Measurements from ENCODE around the gene TPSB2. TPM values are rescaled to one million over a fixed set of nuclear protein-coding genes. Genes with fewer than 3 reads are reported as not detected.

TPSB2 gene
- total RNA-seq, 3 donors from 2014 or later: 0.41 to 0.46 TPM; not detected in 1

DNA sequence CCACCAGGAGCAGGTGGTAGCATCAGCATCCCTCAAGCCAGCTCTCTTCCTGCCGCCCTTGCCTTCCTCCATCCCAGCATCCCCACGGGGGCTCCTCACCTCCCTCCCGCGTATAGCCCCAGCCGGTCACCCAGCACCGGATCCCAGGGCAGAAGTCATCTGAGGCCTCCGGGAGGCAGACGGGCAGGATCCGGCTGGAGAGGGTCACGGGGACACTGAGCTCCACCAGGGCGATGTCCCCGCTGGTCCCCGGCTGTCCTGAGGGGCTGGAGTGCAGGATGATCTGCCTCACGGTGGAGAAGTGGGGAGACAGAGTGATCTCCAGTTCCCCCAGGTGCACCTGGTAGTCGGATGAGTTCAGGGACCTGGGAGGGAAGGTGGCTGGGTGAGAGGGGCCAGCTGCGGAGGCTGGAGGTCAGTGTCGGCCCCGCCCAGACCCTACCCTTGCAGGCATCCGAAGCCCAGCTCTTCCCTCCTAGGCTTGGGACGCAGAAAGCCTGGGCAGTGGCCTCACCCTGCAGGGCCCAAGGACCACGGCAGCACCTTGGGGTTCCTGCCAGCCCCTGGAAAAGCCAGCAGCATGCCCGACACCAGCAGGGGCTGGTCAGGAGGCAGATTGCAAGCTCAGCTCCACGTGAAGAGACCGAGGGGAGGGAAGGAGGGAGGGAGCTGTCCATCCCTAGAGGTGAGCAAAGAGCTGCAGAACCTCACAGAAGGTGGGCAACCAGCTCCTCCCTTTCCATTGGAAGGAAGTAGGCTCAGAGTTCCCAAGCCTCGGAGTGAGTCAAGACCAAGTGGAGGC, 7.2 kb downstream of the TPSB2 start:
- no peaks in the 10 kb centered on the region for H3K36me3 Mint-ChIP-seq (ENCODE audit: insufficient read depth)
- H3K4me1 Mint-ChIP-seq (ENCODE audit: low read depth): no peaks in the 10 kb centered on the region
- no peak for DNase-seq
- H3K4me3 Mint-ChIP-seq: no peak overlapping the region
- H3K9me3 Mint-ChIP-seq: no peaks in the 10 kb centered on the region
- ATAC-seq: no peak
- peaks cover 5% of the 10 kb centered on the region for H3K27me3 Mint-ChIP-seq (ENCODE audit: low read depth)

DNA sequence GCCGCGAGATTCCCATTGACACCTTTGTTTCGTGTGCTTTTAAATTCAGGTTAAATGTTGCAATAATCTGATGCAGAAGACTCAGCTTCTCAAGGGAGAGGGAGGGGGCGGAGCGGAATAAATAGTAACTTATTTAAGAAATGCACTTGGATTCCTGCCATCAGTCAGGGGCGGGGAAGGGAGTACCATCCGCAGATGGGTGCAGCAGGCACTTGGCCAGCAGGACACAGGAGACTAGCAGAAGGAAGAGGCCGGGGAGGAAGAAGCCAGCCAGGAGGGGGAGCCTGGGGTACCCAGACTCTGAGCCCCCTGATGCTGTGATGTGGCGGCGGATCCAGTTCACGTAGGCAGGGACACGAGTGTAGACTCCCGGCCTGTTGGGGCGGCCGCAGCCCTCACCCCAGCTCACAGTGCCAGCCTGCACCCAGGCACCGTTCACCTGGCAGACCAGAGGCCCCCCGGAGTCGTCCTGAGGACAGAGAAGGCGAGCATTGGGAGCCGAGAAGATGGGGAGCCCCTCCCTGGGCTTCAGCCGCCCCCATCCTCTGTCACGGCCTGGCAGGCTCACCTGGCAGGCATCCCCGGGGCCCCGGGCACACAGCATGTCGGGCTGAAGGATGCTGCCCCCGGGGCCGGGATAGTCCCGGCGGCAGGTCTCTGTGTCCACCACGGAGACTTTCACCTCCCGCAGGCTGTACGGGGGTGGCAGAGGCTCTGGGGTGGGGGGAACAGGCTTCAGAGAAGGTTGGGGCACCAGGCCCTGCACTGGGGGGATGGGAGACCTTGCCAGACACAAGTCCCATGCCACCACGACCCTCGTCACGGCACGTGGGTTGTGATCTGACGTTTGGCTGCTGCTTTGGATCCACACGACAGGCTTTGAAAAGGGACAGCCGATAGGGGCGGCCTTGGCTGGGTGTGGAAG, 8.1 kb downstream of the TPSB2 start:
- H3K4me3 Mint-ChIP-seq: no peak overlapping the region
- no peaks in the 10 kb centered on the region for H3K36me3 Mint-ChIP-seq (ENCODE audit: insufficient read depth)
- H3K9me3 Mint-ChIP-seq: no peaks in the 10 kb centered on the region
- no peaks in the 10 kb centered on the region for H3K4me1 Mint-ChIP-seq (ENCODE audit: low read depth)
- no peak for ATAC-seq
- no peak for DNase-seq
- H3K27me3 Mint-ChIP-seq (ENCODE audit: low read depth): peaks cover 2% of the 10 kb centered on the region

DNA sequence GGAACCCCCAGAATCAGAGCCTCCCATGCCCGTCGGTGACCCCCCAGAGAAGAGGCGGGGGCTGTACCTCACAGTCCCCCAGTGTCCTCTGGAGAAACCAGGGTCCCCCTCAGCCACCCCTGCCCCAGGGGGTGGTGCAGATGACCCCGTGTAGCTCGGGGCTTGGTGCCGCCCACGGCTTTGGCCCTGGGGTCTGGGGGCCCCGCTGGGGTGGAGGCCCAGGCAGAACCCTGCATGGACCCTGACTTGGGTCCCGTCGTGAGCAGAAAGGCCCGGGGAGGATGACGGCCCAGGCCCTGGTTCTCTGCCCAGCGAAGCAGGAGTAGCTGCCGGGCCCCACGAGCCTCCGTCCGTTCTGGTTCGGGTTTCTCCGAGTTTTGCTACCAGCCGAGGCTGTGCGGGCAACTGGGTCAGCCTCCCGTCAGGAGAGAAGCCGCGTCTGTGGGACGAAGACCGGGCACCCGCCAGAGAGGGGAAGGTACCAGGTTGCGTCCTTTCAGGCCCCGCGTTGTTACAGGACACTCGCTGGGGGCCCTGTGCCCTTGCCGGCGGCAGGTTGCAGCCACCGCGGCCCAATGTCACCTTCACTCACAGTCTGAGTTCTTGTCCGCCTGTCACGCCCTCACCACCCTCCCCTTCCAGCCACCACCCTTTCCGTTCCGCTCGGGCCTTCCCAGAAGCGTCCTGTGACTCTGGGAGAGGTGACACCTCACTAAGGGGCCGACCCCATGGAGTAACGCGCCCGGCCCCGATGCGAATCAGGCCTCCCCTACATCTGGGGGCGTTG, 8.9 kb downstream of the TPSB2 start:
- DNase-seq (no peak), ATAC-seq (no peak)
- no peaks in the 10 kb centered on the region for H3K9me3 Mint-ChIP-seq
- H3K27me3 Mint-ChIP-seq (ENCODE audit: low read depth): peaks cover 2% of the 10 kb centered on the region
- H3K4me3 Mint-ChIP-seq: no peak overlapping the region
- H3K36me3 Mint-ChIP-seq (ENCODE audit: insufficient read depth): no peaks in the 10 kb centered on the region
- H3K4me1 Mint-ChIP-seq (ENCODE audit: low read depth): no peaks in the 10 kb centered on the region

DNA sequence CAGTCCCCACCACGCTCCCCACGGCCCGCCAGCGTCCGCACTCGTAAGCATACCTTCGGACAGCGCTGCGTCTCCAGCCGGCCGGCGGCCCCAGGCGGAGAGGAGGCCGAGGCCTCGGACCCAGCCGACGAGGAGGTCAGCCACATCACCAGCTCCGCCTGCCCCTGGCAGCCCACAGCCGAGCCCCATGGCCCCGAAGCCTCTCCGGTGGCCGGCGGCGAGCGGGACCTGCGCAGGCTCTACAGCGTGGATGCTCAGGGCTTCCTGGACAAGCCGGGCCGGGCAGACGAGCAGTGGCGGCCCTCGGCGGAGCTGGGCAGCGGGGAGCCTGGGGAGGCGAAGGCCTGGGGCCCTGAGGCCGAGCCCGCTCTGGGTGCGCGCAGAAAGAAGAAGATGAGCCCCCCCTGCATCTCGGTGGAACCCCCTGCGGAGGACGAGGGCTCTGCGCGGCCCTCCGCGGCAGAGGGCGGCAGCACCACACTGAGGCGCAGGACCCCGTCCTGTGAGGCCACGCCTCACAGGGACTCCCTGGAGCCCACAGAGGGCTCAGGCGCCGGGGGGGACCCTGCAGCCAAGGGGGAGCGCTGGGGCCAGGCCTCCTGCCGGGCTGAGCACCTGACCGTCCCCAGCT, 9.8 kb downstream of the TPSB2 start:
- no peaks in the 10 kb centered on the region for H3K36me3 Mint-ChIP-seq (ENCODE audit: insufficient read depth)
- DNase-seq (no peak), ATAC-seq (no peak)
- H3K4me1 Mint-ChIP-seq (ENCODE audit: low read depth): no peaks in the 10 kb centered on the region
- no peaks in the 10 kb centered on the region for H3K9me3 Mint-ChIP-seq
- peaks cover 2% of the 10 kb centered on the region for H3K27me3 Mint-ChIP-seq (ENCODE audit: low read depth)
- no peak overlapping the region for H3K4me3 Mint-ChIP-seq

DNA sequence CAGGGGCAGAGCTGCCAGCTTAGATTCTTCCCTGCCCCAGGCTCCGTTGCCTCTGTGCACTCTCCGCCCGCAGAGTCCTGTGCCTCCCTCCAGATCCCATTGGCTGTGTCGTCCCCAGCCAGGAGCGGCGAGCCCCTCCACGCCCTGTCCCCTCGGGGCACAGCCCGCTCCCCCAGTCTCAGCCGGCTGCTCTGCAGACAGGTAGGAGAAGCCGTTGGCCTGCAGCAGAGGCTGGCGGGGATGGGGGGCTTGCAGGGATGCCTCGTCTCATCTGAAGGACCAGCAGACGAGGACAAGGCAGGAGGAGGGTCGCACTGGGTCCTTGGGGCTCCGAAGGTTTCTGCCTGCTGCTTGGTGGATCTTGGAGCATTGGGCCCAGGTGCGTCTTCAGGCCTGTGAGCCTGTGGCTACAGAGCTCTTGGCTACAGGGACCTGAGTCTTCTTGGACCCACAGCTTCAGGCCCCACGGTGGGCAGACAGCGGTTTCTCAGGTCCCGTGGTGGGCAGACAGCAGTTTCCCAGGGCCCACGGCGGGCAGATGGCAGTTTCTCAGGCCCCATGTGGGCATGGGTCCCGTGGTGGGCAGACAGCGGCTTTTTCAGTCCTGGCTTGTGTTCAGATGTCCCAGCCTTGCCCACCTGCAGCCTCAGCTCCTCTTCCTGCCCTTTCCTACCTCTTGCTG, 10.9 kb downstream of the TPSB2 start:
- no peaks in the 10 kb centered on the region for H3K4me1 Mint-ChIP-seq (ENCODE audit: low read depth)
- H3K9me3 Mint-ChIP-seq: no peaks in the 10 kb centered on the region
- no peak for DNase-seq
- no peak for ATAC-seq
- H3K4me3 Mint-ChIP-seq: no peak overlapping the region
- no peaks in the 10 kb centered on the region for H3K36me3 Mint-ChIP-seq (ENCODE audit: insufficient read depth)
- peaks cover 2% of the 10 kb centered on the region for H3K27me3 Mint-ChIP-seq (ENCODE audit: low read depth)

DNA sequence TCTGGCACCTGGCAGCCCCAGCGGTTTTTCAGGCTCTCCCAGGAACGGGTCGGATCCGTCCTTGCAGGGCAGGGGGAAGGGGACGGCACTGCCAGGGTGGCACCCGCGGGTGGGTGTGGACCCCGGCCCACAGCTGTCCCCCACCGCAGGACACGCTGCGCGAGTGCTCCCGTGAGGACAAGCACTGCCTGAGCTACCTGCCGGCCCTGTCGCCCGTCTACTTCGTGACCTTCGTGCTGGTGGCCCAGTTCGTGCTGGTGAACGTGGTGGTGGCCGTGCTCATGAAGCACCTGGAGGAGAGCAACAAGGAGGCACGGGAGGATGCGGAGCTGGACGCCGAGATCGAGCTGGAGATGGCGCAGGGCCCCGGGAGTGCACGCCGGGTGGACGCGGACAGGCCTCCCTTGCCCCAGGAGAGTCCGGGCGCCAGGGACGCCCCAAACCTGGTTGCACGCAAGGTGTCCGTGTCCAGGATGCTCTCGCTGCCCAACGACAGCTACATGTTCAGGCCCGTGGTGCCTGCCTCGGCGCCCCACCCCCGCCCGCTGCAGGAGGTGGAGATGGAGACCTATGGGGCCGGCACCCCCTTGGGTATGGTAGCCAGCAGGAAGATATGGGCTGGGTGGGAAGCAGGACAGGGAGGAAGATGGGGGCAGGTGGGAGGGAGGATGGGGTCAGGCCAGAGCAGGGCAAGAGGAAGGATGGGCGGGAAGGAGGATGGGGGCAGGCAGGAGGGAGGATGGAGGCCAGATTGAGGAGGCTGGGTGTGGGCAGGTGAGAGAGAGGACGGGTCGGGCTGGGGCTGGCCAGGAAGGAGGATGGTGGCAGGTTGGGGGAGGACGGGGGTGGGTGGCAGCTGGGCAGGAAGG, 11.7 kb downstream of the TPSB2 start:
- no peaks in the 10 kb centered on the region for H3K27me3 Mint-ChIP-seq (ENCODE audit: low read depth)
- H3K9me3 Mint-ChIP-seq: no peaks in the 10 kb centered on the region
- ATAC-seq: no peak
- no peak overlapping the region for H3K4me3 Mint-ChIP-seq
- DNase-seq: no peak
- H3K4me1 Mint-ChIP-seq (ENCODE audit: low read depth): no peaks in the 10 kb centered on the region
- no peaks in the 10 kb centered on the region for H3K36me3 Mint-ChIP-seq (ENCODE audit: insufficient read depth)

DNA sequence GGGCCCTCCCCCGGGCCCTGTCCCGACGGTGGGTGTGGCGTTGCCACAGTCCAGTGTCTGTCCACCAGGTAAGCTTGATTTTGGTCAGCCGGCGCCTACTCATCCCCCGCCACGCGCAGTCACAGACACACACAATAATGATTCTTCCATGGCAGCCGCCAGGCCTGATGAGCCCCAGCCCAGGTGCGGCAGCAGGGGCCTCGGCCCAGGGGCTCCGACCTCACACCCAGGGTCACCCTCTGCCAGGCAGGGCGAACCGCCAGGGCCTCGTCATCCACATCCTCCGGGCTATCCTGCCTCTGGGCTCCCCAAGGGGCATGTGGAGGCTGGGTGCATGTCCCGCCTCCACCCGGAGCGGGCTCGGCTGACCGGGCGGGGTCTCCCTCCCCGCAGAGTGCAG, 12.5 kb downstream of the TPSB2 start:
- no peaks in the 10 kb centered on the region for H3K9me3 Mint-ChIP-seq
- DNase-seq (no peak), ATAC-seq (no peak)
- no peaks in the 10 kb centered on the region for H3K36me3 Mint-ChIP-seq (ENCODE audit: insufficient read depth)
- H3K4me1 Mint-ChIP-seq (ENCODE audit: low read depth): no peaks in the 10 kb centered on the region
- H3K4me3 Mint-ChIP-seq: no peak overlapping the region
- H3K27me3 Mint-ChIP-seq (ENCODE audit: low read depth): no peaks in the 10 kb centered on the region

DNA sequence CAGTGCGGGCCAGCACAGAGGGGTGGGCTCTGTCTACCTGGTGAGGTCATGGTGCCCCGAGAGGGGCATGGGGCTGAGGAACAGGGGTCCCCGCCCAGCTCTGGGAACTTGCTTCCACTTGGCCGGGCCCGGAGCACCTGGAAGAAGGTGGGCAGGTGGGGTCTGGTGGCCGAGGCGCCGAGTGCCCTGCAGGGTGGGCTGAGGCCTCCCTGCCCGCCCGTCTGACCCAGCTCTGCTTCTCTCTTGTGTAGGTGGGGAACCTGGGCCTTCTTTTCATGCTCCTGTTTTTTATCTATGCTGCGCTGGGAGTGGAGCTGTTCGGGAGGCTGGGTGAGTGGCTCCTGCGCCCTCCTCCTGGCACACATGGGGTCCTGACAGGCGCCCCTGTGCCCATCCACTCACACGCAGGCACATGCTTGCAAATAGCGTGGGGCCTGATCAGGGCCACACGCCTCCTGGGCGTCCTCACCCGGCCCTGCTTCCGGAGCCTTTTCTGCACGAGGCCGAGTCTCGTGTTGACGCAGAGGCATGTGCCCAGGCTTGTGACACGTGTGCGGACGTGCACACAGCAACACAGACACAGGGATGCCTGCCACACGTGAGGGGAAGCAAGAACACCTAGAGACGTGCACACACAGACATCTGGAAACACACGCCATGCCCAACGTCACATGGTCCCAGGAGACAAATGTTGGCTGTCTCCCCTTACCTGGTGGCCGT, 13.1 kb downstream of the TPSB2 start:
- ATAC-seq: no peak

DNA sequence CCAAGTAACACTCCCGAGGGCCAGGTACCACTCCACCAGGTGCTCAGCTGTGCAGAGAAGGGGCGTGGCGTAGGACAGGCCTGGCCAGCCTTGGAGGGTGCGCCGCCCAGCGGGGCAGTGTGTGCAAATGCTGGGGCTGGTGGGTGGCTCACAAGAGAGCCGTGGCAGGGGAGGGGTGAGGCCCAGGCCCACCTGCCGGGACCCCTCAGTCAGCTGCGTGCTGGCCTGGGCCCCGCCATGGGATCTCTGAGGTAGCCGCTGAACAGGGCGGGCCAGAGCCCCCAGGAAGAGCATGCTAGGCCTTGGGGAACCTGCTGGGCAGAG, 13.7 kb downstream of the TPSB2 start:
- no peak for ATAC-seq
- H3K4me1 Mint-ChIP-seq (ENCODE audit: low read depth): no peaks in the 10 kb centered on the region
- H3K9me3 Mint-ChIP-seq: no peaks in the 10 kb centered on the region

More for the DNA sequence above, 13.1 kb downstream of the TPSB2 start:
- H3K4me1 Mint-ChIP-seq (ENCODE audit: low read depth): no peaks in the 10 kb centered on the region
- H3K4me3 Mint-ChIP-seq: no peak overlapping the region
- H3K27me3 Mint-ChIP-seq (ENCODE audit: low read depth): no peaks in the 10 kb centered on the region
- H3K9me3 Mint-ChIP-seq: no peaks in the 10 kb centered on the region
- DNase-seq: no peak
- H3K36me3 Mint-ChIP-seq (ENCODE audit: insufficient read depth): no peaks in the 10 kb centered on the region

DNA sequence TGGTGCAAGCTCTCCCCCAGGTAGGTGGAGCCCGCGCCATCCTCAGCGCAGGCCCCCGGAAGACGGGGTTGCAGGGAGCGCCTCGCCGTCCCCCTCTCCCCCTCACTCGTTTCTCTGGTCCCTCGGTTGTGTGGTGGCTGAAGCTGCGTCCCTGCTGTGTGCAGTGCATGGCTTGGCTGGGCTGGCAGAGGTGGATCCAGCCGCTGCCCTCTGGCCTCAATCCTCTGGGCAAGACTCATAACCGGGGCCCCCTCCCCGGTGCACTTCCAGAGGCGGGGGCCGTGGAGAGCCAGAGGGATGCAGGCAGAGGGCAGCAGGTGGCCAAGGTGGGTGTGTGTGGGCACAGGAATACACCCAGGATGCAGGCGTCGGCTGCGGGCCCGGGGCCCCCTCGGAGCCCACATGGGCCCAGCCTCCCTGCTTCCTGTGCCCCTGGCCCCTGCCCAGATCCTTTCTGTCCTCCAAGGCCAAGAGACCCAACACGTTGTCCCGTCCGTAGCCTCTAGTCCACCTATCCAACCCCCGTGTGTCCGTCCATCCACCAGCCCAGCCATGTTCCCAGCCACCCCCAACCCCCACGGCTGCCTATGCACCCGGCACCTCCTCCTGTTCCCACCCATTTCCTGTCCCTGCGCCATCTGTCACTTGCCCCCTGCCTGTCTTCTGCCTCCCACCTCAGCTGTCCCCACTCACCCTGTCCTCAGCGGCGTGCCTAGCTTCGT, 14.2 kb downstream of the TPSB2 start:
- no peaks in the 10 kb centered on the region for H3K4me1 Mint-ChIP-seq (ENCODE audit: low read depth)
- no peak for ATAC-seq

More for the DNA sequence above, 13.7 kb downstream of the TPSB2 start:
- no peak for DNase-seq
- H3K36me3 Mint-ChIP-seq (ENCODE audit: insufficient read depth): no peaks in the 10 kb centered on the region
- H3K4me3 Mint-ChIP-seq: no peak overlapping the region
- no peaks in the 10 kb centered on the region for H3K27me3 Mint-ChIP-seq (ENCODE audit: low read depth)

DNA sequence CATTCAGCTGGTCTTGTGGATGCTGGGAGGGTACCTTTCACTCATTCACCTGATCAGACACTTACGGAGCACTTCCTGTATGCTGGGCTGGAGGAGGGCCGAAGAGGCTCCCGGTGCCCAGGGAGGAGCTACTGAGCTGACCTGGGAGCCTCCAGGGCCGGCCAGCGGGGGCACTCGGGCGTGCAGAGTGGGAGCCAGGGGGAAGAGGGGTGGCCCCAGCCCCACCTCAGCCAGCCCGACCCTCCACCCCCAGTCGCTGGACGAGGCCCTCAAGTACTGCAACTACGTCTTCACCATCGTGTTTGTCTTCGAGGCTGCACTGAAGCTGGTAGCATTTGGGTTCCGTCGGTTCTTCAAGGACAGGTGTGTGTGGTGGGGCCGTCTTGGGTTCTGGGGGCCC, 15.3 kb downstream of the TPSB2 start:
- ATAC-seq (no peak), DNase-seq (no peak)
- no peak overlapping the region for H3K4me3 Mint-ChIP-seq
- H3K4me1 Mint-ChIP-seq (ENCODE audit: low read depth): no peaks in the 10 kb centered on the region
- no peaks in the 10 kb centered on the region for H3K27me3 Mint-ChIP-seq (ENCODE audit: low read depth)
- H3K9me3 Mint-ChIP-seq: no peaks in the 10 kb centered on the region
- H3K36me3 Mint-ChIP-seq (ENCODE audit: insufficient read depth): no peaks in the 10 kb centered on the region

More for the DNA sequence above, 14.2 kb downstream of the TPSB2 start:
- no peaks in the 10 kb centered on the region for H3K36me3 Mint-ChIP-seq (ENCODE audit: insufficient read depth)
- H3K9me3 Mint-ChIP-seq: no peaks in the 10 kb centered on the region
- H3K27me3 Mint-ChIP-seq (ENCODE audit: low read depth): no peaks in the 10 kb centered on the region
- H3K4me3 Mint-ChIP-seq: no peak overlapping the region
- no peak for DNase-seq

DNA sequence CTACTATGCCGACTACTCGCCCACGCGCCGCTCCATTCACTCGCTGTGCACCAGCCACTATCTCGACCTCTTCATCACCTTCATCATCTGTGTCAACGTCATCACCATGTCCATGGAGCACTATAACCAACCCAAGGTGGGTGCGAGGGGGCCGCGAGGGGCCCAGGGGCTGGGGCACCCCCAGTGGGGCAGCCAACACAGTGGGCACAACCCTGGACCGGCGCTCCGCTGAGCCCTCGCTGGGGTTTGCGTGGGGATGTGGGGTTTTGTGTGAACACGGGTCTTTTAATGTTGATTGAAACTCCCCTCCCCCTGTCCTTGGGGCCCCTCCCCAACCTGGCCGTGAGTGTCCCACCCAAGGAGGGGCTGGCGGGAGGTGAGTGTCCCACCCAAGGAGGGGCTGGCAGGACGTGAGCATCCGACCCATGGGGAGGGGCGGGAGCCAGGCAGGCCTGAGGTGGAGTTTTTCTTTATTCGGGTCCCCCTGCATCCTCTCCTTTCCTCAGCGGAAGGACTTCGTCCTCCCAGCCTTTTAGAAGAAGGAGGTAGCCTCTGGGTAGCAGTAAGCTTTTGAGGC, 16.1 kb downstream of the TPSB2 start:
- ATAC-seq: no peak
- no peak for DNase-seq
- Mint-ChIP-seq H3K9me3 (no peaks in the 10 kb centered on the region), H3K27me3 (ENCODE audit: low read depth) (no peaks in the 10 kb centered on the region), H3K4me3 (no peak overlapping the region), H3K4me1 (ENCODE audit: low read depth) (no peaks in the 10 kb centered on the region), H3K36me3 (ENCODE audit: insufficient read depth) (no peaks in the 10 kb centered on the region)

Data from activated T-cell treated with anti-CD3 and anti-CD28 coated beads, Interleukin-2, amount 50 U/mL, for 4 hours (primary cell).